WERI-Rb-1 (cell line): Measurements from ENCODE around the gene DOK6.

ENCODE experiments used
- DNase-seq: peaks from one replicate; pipeline ENCODE4 v3.0.0-alpha.2; 2020
- H3K27ac ChIP-seq: fragments of 250-450 bp; sonication (Bioruptor Pico); 2 replicates; pipeline ENCODE4 v1.5.1; 2020; ENCODE audit warnings: mild to moderate bottlenecking, moderate library complexity
- H3K27me3 ChIP-seq: fragments of 250-450 bp; sonication (Bioruptor Pico); 2 replicates; pipeline ENCODE4 v1.5.1; 2021; ENCODE audit warnings: mild to moderate bottlenecking, low read depth, moderate library complexity; ENCODE audit not compliant: insufficient read depth, severe bottlenecking
- H3K36me3 ChIP-seq: fragments of 250-450 bp; sonication (Bioruptor Pico); 2 replicates; pipeline ENCODE4 v1.5.1; 2020; ENCODE audit warnings: mild to moderate bottlenecking, moderate library complexity
- H3K4me3 ChIP-seq: 2 replicates; pipeline ENCODE4 v1.5.1; 2011; ENCODE audit warnings: low read depth, mild to moderate bottlenecking, control low read depth, low read length
- H3K9me3 ChIP-seq: fragments of 250-450 bp; sonication (Bioruptor Pico); 2 replicates; pipeline ENCODE4 v1.5.1; 2021; ENCODE audit warnings: mild to moderate bottlenecking, moderate library complexity; ENCODE audit not compliant: severe bottlenecking
- CTCF ChIP-seq: IDR thresholded peaks from 2 replicates; pipeline ENCODE4 v1.5.1; 2011; ENCODE audit warnings: low read depth, mild to moderate bottlenecking, control low read depth, inconsistent platforms, low read length

The DOK6 gene

GRCh38 chr18:69569133-69569532 is 168.4 kb downstream of the DOK6 start:
- Histone ChIP-seq H3K4me3 (no peak overlapping the region), H3K36me3 (no peaks in the 10 kb centered on the region), H3K27ac (no peak overlapping the region), H3K9me3 (no peaks in the 10 kb centered on the region), H3K27me3 (no peaks in the 10 kb centered on the region)
- TF ChIP-seq CTCF = no peak
- no peak for DNase-seq

GRCh38 chr18:69574401-69574800 is 173.7 kb downstream of the DOK6 start:
- DNase-seq = no peak
- TF ChIP-seq CTCF = no peak
- Histone ChIP-seq H3K36me3 (no peaks in the 10 kb centered on the region), H3K4me3 (no peak overlapping the region), H3K9me3 (no peaks in the 10 kb centered on the region), H3K27ac (no peak overlapping the region), H3K27me3 (no peaks in the 10 kb centered on the region)

GRCh38 chr18:69580107-69580506 is 179.4 kb downstream of the DOK6 start:
- H3K27ac ChIP-seq = no peak overlapping the region
- no peak for TF ChIP-seq CTCF
- no peaks in the 10 kb centered on the region for H3K36me3 ChIP-seq
- no peaks in the 10 kb centered on the region for H3K9me3 ChIP-seq
- H3K4me3 ChIP-seq = no peak overlapping the region
- no peaks in the 10 kb centered on the region for H3K27me3 ChIP-seq
- DNase-seq = no peak

GRCh38 chr18:69584429-69584828 is 183.7 kb downstream of the DOK6 start:
- TF ChIP-seq CTCF = no peak
- no peaks in the 10 kb centered on the region for H3K9me3 ChIP-seq
- no peaks in the 10 kb centered on the region for H3K27me3 ChIP-seq
- H3K4me3 ChIP-seq = no peak overlapping the region
- no peak overlapping the region for H3K27ac ChIP-seq
- no peaks in the 10 kb centered on the region for H3K36me3 ChIP-seq
- DNase-seq = no peak

- Histone ChIP-seq H3K27me3 (no peaks in the 10 kb centered on the region), H3K36me3 (no peaks in the 10 kb centered on the region), H3K9me3 (no peaks in the 10 kb centered on the region), H3K27ac (no peak overlapping the region), H3K4me3 (no peak overlapping the region)
- DNase-seq = no peak
- no peak for TF ChIP-seq CTCF
These were observed 185.0 kb downstream of the DOK6 start for GRCh38 chr18:69585696-69586095.

GRCh38 chr18:69586537-69586936 is 185.8 kb downstream of the DOK6 start:
- DNase-seq = no peak
- Histone ChIP-seq H3K36me3 (no peaks in the 10 kb centered on the region), H3K27ac (no peak overlapping the region), H3K27me3 (no peaks in the 10 kb centered on the region), H3K9me3 (no peaks in the 10 kb centered on the region), H3K4me3 (no peak overlapping the region)
- TF ChIP-seq CTCF = no peak
